AG04449 (cell line): ENCODE measurements around the gene MGAT5.

Source experiments
- CTCF ChIA-PET: fragments of 350-600 bp; formaldehyde crosslinking; extraction: SDS; loops from one replicate; lab custom pipeline; 2021; ENCODE audit warnings: antibody characterized with exemption; lab: Yijun Ruan, JAX
- POLR2A ChIA-PET: fragments of 400-600, 350-600 bp; formaldehyde crosslinking; extraction: SDS; loops from one replicate; lab custom pipeline; 2020; ENCODE audit warnings: antibody characterized with exemption, inconsistent platforms; lab: Yijun Ruan, JAX
- DNase-seq: peaks from one replicate; pipeline ENCODE4 v3.0.0-alpha.2; 2010; ENCODE audit warnings: low read depth, low spot score
- H3K4me3 ChIP-seq: 2 replicates; pipeline ENCODE4 v1.5.1; 2011; ENCODE audit warnings: low read depth, mild to moderate bottlenecking, control low read depth, low read length
- TF ChIP-seq, protein P1 (sequence below): IDR thresholded peaks from one replicate; pipeline ENCODE4 v1.5.1; 2011; ENCODE audit warnings: mild to moderate bottlenecking, moderate library complexity, low read length, control low read depth, inconsistent platforms; ENCODE audit not compliant: insufficient read depth; ENCODE audit errors: missing control alignments

Gene MGAT5

DNA sequence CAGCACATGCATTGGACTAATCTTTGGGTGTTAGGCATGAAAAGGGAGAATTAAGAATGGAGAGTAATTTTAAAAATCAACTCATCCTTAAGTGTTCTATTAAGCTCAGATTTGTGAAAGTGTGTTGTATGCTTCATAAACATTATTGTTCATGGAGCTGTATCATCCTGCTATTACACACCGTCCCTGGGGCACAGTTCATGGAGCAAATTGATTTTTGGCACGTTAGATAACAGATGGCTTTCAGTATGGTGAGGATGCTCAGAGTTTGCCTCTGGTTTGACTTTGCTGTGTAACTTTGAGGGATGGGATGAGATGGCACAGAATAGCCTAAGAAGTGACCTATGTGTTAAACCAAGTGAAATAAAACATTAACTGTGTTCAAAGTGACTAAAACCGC, 97.1 kb downstream of the MGAT5 start:
- TF ChIP-seq, protein P1, sequence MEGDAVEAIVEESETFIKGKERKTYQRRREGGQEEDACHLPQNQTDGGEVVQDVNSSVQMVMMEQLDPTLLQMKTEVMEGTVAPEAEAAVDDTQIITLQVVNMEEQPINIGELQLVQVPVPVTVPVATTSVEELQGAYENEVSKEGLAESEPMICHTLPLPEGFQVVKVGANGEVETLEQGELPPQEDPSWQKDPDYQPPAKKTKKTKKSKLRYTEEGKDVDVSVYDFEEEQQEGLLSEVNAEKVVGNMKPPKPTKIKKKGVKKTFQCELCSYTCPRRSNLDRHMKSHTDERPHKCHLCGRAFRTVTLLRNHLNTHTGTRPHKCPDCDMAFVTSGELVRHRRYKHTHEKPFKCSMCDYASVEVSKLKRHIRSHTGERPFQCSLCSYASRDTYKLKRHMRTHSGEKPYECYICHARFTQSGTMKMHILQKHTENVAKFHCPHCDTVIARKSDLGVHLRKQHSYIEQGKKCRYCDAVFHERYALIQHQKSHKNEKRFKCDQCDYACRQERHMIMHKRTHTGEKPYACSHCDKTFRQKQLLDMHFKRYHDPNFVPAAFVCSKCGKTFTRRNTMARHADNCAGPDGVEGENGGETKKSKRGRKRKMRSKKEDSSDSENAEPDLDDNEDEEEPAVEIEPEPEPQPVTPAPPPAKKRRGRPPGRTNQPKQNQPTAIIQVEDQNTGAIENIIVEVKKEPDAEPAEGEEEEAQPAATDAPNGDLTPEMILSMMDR, result no peak
- POLR2A ChIA-PET, result no interaction called here
- CTCF ChIA-PET, result interaction anchor here (3.8 kb wide), 1 partner anchor 100 kb away, joined by 12 read pairs; no protein-coding TSS in a partner anchor
- H3K4me3 ChIP-seq, result no peak overlapping the region
- DNase-seq, result no peak

DNA sequence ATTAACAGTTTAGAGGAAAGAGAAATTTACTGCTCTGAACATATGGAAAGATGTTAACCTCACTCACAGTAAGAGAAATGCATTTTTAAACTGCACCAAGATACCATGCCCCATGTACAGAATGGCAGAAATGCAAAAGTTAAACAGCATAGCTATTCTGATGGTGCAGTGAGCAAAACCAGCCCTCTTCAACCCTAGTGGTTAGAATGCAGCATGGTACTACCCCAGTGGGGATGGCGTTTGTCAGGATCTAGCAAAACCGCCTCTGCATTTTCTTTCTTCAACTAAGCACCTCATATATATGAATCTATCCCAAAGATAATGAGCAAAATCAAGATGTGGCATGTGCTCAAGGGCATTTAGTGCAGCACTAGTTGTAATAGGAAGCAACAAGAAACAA, 98.0 kb downstream of the MGAT5 start:
- H3K4me3 ChIP-seq, result no peak overlapping the region
- DNase-seq, result no peak
- POLR2A ChIA-PET, result no interaction called here
- TF ChIP-seq, protein P1, result no peak
- CTCF ChIA-PET, result interaction anchor here (0.9 kb wide), 1 partner anchor 99 kb away, joined by 3 read pairs; no protein-coding TSS in a partner anchor

DNA sequence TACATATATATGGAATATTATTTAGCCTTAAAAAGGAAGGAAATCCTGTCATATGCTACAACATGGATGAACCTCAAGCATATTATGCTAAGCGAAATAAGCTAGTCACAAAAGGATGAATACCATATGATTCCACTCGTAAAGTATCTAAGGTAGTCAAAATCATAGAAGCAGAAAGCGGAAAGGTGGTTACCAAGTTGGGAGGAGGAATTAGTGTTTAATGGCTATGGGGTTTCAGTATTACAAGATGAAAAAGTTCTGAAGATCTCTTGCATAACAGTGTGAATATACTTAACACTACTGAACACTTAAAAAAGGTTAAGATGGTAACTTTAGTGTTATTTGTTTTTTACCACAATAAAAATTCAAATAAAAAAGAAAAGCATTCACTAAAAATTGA, 99.0 kb downstream of the MGAT5 start:
- no peak for DNase-seq
- CTCF ChIA-PET, result interaction anchor here (0.7 kb wide), 1 partner anchor 12 kb away, joined by 3 read pairs; no protein-coding TSS in a partner anchor
- TF ChIP-seq, protein P1, result no peak
- H3K4me3 ChIP-seq, result no peak overlapping the region
- POLR2A ChIA-PET, result no interaction called here

DNA sequence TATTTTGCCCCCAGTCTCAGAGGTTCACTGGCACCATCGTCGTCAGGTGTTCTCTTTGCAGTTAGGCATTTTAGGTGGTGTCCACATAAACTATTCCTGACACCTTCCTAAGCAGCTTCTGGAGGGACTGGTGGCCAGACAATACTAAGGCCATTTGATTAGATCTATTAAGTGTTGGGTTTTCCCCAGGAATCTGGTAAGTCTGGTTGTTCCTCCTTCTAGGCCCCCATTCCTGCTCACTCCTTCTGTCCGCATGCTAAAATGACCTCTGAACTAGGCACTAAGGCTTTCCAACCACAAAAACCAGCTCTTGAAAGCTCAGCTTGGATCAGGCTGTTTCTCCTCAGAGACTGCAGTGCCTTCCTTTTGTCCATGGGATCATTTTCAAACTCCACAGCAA, 100.7 kb downstream of the MGAT5 start:
- DNase-seq, result no peak
- TF ChIP-seq, protein P1, result no peak
- POLR2A ChIA-PET, result no interaction called here
- no peak overlapping the region for H3K4me3 ChIP-seq
- CTCF ChIA-PET, result no interaction called here

DNA sequence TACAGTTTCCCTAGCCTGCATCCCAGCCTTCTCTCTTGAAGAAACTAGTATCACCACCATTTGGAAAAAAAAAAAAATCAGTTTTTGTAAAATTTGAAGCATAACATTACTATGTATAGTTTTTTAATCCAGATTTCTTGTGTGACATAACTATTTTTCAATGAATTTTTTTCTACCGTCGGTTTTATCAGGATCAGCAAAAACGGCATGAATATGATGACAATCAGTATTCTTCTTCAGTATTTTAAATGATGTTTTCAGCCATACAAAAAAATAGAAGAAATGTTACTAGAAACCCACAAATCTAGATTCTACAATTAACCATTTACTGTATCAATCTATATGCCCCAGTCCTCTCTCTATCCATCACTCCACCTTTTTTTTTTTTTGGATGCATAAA, 103.9 kb downstream of the MGAT5 start:
- CTCF ChIA-PET, result interaction anchor here (1.0 kb wide), 1 partner anchor 239 kb away, joined by 6 read pairs; no protein-coding TSS in a partner anchor
- POLR2A ChIA-PET, result no interaction called here
- TF ChIP-seq, protein P1, result no peak

DNA sequence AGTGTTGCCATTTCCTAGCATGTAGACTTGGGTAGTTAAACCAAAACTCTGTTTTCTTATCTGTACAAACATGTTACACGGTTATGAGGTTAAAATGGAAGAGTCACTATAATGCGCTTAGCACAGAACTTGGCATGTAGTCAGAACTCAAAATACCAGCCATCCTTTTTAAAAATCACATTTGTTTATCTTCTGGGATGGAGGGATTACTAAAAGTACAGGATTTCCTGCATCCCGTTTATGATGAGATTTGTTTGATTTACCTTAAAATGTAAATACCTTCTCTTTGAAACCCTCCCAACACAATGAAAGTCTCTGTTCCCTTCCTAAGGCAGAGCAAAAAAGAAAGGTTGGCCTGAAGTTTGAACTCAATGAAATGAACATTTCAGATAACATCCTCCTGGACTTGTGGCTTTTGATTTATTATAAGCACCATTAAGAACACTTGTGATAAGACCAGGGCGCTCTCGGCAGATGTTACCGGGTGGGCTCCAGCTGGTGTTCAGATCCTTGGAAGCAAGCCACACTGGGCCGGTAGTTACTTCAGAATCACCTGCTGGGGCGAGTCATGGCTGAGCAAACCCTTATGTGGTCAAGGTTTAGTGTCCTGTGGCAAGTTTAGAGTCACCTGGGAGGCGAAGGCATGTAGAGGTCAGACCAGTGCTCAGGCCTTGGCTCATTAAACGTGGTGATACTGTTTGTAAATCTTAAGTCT, 105.7 kb downstream of the MGAT5 start:
- TF ChIP-seq, protein P1, result no peak
- no peak overlapping the region for H3K4me3 ChIP-seq
- no peak for DNase-seq
- ChIA-PET CTCF (interaction anchor here (1.6 kb wide), 3 partner anchors 10 to 241 kb away, joined by 4 to 6 read pairs (median 4); no protein-coding TSS in a partner anchor), POLR2A (no interaction called here)

More for the DNA sequence above, 103.9 kb downstream of the MGAT5 start:
- no peak for DNase-seq
- no peak overlapping the region for H3K4me3 ChIP-seq
